Activated gamma-delta T cell treated with anti-CD3 and anti-CD28 coated beads, Interleukin-2, amount 50 U/mL, for 16 hours (primary cell): ENCODE measurements around the gene SLC9C1.

Experiments used
- DNase-seq: peaks from one replicate; pipeline ENCODE4 v3.0.0-alpha.2; 2020; ENCODE audit warnings: low read depth

The SLC9C1 gene

GRCh38 chr3:112293368-112294321 is at the start of gene SLC9C1:
Gene SLC9C1, minus strand, starts transcription at chr3:112294216. Its CDS starts 7,425 bp downstream, at chr3:112286791.
- no peak for DNase-seq

- DNase-seq = no peak
These were observed 47.4 kb upstream of the SLC9C1 start for GRCh38 chr3:112341386-112341785.

DNA sequence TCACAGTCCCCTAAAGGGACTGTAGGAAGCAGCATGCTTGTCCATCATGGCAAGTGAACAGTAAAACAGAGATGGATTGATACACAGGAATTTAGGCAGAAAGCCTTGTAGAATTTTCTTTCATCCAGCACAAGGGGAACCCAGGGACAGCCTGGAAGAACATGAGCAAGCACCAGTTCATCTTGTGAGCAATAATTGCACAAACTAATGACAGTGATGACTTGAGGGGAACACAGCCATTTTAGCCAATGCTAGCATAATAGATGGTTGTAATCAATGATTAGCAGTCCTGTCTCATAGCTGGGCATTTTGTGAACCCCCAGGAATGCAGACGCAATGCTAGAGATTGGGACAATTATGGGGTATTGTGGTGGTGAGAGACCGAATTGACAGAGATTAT is 45.6 kb upstream of the SLC9C1 start:
- no peak for DNase-seq

GRCh38 chr3:112339134-112339533 is 45.1 kb upstream of the SLC9C1 start:
- DNase-seq = no peak

DNA sequence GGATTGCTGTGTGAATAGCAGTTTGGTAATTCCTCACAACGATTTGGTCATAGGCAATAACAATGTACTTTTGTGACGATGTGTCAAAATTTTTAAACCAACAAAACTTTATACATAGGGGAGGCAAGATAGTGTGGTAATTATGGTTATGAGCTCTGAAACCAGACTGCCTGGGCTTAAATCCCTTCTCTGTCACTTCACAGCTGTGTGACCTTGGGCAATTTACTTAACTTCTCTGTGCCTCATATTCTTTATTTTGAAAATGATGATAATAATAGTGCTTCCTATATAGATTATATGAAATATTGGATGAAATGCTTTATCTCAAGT is 44.7 kb upstream of the SLC9C1 start:
- DNase-seq = no peak

DNA sequence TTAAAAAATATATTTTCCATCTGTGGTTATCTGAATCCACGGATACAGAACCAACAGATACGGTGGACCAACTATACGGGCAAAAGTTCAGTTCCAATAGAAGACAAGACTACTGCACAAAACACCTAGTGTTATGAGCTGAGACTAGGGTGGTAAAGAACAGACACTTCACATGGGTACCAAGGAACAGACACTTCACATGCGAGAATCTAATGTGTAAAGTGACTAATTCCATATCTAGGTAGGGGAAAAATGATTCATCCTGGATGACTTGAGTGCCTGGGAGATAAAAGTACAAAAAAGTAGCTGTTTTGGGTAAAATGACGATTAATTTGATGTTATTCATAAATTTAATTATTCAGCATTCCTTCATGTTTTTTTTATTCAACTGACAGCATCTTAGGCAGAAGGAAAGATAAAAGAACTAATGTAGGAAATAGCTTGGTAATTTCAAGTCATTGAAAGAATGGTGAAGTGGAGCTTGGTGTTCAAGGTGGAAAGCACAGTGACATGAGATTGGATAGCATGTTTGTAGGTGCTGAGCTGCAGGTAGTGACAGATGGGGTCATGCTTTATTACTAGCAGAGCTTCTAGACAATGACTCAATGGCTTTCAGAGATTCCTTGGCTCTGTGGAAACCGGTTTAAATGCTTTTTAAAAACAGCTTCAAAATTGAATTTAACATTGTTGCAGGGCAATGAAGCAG is 44.2 kb upstream of the SLC9C1 start:
- DNase-seq = no peak

GRCh38 chr3:112335434-112335781 is 41.4 kb upstream of the SLC9C1 start:
- no peak for DNase-seq

DNA sequence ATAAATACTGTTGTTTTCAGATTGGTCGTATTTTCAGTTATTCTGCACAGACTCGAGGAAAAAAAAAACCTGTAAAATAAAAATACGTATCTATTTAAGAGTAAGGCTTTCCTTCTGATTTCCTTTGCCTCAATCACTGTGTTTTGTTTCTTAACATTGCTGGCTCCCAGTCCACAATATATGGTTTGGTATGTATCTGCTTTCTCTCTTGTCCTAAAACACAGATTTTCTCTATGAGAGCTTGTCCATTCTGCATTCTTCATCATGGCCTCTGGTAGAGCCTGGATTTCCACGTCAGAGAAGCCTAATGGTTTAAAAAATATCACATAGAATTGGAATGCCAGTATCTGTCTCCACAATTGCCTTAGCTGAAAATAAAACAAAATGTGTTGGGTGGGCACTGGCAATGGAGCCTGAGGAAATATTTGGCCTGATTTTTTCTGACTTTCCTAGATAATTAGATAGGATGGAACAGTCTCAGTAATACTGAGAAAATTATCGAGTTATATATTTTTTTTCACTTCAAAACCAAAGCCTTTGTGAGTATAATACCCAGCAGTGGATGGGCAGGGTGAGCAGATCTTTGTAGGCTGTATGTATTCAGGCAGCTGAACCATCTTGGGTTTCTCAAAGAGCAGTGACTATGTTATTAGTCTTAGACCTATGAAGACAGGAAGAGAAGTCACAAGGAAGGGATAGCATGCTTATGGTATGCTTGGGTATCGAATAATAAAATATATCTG is 40.8 kb upstream of the SLC9C1 start:
- no peak for DNase-seq

DNA sequence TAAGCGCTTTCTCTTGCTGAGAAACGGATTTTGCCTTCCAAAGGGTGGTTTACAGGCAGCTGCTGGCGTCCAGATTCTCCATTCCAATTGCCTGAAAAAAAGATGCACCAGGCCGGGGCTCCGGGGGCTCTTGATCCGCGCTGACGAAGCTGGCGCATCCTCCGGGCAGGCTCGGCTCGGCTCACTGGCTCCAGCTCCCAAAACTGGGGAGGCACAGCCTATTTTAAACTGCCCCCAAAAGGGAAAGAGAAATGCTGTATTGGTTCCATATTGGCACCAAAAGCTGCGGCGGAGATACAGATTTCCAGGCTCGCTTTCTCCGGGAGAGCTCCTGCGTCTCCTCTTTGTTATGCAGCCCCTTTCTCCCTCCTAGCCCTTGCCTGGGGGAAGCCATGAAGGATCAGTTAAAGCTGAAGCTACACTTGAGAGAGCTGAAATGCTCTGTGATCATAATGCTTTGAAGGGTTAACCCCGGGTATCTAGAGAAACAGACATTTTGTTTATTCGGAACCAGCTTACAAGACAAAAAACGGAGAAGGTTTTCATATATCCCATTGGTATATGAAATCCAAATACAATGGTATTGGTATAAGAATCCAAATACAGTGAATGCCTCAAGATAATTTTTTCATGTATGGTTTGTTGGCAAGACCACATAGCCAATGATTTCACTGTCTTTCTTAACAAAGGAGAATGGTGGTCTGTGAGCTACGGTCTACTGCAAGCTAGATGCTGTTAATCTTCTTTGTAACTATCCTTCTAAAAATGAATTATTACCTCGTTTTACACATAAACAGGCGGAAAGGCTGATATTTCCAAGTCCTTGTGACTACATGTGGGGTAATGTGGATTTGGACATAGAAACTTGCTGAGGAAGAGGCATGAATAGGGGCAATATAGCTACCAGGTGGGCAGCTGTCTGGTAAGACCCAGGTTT is 39.6 kb upstream of the SLC9C1 start:
- DNase-seq = no peak

DNA sequence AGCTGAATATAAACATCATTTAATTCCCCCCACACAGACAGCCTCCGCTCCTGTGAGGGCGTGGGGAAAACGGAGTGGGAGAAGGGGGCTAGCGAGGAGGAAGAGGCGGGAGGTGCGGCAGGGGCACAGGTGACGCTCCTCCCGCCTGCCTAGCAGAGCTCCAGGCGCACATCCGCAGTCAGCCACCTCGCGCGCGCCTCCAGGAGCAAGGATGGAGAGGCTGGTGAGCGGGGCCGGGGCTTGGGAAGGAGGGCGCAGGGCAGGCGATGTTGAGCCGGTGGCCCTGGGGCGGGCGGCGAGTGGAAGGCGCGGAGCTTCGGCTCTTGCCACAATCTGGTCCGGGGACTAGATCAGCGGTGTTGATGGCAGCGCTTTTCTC is 39.0 kb upstream of the SLC9C1 start, which contains the start of gene CD200:
CD200 (plus strand) TSS at position 155 of the 379 bp plus-strand sequence; CDS start at position 212, 57 bp downstream.
- DNase-seq = no peak

GRCh38 chr3:112331851-112332250 is 37.8 kb upstream of the SLC9C1 start:
- DNase-seq = no peak

DNA sequence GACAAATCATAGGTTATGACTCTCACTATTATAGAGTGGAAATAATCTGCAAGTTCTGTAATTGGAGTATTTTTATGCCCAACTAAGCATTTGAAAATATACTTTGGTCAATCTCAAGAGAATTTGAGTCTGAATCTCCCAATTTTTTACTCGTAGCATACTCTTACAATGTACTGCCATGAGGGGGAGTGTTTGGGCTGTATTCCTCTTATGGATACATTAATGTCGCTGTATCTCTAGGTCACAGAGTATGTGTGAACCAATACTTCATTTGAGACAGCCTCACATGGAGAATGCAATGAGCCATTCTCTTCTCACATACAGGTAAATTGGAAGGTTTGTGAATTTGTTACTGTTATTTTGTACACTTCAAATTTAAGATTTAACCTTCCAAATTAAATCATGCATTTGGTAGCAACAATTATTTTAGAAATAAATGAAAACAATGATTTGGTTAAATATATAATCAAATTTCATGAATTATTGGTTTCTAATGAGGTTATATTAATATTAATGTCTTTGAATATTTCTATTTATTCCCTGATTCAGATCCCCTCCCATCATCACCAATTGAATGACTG is 33.4 kb upstream of the SLC9C1 start:
- peak; percentile 16 for DNase-seq

GRCh38 chr3:112321867-112322652 is 28.0 kb upstream of the SLC9C1 start:
- no peak for DNase-seq

DNA sequence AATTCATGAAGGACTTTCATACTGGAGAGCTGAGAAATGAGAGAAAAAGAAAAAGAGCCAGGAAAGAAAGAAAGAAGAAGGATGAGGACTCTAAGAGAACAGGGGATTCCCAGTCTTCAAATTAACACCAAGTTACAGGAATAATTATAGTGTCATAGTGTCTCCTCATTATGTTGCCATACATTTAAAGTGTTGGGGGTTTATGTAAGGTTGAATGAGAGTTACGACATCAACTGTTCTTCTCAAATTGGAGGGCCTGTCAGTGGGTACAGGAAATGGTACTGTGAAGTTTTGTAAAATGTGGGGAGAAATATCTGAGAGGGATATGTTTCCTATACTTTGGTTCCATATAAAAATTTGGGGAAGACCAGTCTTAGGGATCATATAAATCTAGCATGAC is 26.7 kb upstream of the SLC9C1 start:
- no peak for DNase-seq

- no peak for DNase-seq
These were observed 25.7 kb upstream of the SLC9C1 start for GRCh38 chr3:112319516-112320276.

DNA sequence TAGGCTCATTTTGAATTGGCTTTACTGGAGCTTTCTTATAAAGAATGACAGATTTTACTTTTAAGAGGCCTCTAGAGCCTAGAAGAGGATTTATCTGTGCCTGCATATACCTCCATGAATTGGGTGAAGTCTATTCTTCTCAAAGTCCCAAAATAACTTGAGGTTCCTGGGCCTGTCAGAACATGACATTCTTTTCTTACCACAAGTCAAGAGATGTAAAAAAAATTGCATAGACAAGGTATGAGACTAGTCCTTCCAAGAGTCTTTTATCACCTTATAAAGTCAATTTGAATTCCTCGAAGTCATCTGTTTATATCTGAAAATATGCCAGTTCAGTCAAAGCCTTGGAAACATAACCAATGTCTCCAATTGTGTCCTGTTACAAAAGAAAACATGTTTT is 21.8 kb upstream of the SLC9C1 start:
- DNase-seq = no peak

DNA sequence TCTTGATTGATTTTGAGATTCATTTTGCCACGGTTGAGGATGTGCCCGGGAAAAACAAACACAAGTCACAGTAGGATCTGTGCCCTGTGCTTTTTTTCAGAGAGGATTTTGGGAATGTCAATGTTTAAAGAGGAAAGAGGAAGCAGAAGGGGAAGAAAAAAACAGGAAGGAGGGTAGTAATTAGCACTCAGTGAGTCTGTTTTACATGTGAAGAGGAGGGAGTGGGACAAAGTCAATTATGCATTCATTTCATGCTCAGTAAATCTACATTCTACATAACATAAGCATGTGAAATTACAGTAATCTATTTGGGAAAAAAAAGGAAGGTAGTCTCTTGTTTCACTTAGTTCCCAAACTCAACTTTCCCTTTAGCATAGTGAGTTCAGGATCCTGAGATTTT is 20.6 kb upstream of the SLC9C1 start:
- no peak for DNase-seq

DNA sequence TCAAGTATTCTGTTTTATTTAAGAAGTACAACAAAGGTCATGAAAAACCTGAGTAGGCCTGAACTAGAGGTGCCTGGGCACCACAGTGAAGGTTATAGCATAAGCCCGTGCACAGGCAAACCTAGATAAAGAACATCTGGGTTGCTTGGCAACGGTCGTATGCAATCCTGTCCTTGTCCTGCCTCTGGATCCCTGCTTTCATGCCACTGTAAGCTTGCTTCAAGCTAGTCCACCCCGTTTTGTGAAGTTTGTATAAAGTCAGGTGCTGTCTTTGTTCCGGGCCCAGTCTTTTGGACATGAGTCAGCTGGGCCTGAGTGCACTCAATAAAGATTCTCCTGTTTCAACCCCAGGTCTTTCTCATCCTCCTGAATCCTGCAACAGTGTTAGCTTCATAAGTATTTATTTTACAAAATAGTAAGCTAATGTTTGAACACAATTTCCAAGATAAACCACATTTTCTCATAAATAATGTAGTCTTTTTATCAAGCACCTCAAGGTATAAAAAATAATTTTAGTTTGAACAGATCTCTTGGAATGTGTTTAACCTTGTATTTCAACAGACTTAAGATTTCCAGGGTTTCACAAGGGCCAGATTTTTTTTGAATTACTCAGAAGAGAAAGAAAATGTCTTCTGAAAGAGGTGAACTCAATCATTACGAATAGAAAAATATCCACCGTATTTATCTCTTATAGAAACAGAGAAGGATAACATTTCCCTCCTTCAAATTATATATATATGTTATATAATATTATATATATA is 14.3 kb upstream of the SLC9C1 start:
- DNase-seq = no peak

- no peak for DNase-seq
These were observed 13.5 kb upstream of the SLC9C1 start for GRCh38 chr3:112307557-112307956.
